Hematopoietic multipotent progenitor cell treated with erythropoietin and hydrocortisone succinate and interleukin-3 and kit ligand, for 6 days (in vitro differentiated cells): ENCODE measurements around the gene SIPA1L3.

ENCODE experiments used
- DNase-seq: peaks from one replicate; pipeline ENCODE4 v3.0.0-alpha.2; 2015

The SIPA1L3 gene

DNA sequence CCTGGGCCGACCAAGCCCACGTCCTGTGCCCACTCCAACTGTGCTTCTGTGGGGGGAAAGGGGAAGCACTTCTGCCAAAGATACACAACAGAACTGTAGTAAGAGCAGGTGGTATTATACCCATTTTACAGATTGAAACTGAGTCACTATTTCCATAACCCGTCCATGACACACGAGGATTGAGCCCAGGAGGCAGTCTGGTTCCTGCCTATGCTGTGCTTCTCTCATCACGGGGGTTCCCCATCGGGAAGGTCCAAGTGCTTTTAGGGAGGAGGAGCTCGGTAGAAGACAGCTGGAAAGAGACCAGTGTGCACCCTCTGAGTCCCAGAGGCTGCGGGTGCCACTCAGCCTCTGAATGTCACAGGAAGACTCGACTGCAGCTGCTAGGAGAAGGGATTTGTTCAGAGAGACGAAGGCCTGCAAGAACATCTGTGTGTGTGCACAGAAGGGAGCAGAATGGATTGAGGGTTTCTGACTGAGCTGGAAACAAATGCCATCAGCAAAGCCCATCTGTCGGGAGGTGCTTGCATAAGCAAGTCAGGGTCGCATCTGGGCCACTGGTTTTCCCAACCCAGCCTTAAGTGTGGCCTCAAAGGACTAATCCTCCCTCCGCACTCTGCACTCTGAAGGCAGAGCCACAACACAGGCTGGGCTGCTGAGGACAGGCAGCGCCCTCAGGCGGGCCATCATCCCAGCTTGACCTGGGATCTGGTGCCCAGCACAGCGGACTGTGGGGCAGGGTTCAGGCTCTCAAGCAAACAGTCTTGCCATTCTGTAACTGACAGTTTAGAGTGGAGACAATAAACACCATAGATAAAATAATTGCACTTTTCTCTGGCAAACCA lies 167.1 kb downstream of the SIPA1L3 start:
- DNase-seq, result no peak

GRCh38 chr19:38076337-38076736 lies 169.3 kb downstream of the SIPA1L3 start:
- DNase-seq, result no peak

DNA sequence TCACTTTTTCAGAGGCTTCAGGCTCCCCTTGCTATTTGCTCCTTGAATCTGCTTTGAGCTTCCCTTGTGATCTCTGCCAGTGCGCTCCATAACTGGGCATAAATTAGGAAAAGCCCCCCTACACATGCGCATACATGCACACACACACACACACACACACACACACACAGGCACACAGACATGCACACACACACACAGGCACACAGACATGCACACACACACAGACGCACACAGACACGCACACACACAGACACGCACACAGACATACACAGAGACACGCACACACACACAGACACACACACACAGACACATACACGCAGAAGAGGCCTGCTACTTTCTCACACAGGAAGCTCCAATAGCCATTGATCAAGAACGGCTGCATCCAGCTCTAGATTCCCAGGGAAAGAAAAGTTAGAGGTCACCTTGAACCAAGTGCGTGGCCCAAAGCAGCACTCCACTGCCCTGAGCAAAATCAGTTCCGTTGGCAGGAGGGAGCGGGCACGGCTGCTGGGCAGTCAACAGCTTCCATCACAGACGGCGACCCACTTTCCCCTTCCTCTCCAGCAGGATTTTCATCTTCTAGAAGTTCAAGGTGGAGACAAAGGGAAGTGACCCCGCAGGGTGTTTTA lies 171.4 kb downstream of the SIPA1L3 start:
- no peak for DNase-seq

DNA sequence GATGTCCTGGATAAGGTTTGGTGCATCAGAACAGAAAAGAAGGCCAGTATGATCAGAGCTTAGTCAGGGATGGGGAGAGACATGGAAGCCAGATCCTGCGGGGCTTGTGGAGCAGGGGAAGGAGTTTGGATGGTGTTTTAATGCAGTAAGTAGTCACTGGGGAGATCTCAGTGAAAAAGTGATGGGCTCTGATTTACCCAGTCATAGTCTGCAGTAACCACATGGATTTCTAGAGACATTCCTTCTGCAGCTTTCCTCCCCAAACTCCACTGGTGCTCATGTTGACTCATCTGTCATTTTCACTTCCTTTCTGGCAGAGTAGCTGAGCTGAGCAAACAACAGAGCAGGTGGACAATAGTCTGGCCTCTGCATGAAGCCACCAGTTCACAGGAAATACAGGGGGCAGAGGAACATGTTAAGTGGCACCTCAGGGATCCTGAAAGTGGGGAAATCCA lies 172.9 kb downstream of the SIPA1L3 start:
- DNase-seq, result no peak

GRCh38 chr19:38081547-38082255 lies 174.7 kb downstream of the SIPA1L3 start:
- no peak for DNase-seq

GRCh38 chr19:38082256-38083118 lies 175.5 kb downstream of the SIPA1L3 start:
- DNase-seq, result no peak

GRCh38 chr19:38084196-38084595 lies 177.2 kb downstream of the SIPA1L3 start:
- no peak for DNase-seq

GRCh38 chr19:38089440-38089839 lies 182.4 kb downstream of the SIPA1L3 start:
- DNase-seq, result no peak

GRCh38 chr19:38093154-38093553 lies 186.1 kb downstream of the SIPA1L3 start:
- DNase-seq, result no peak

DNA sequence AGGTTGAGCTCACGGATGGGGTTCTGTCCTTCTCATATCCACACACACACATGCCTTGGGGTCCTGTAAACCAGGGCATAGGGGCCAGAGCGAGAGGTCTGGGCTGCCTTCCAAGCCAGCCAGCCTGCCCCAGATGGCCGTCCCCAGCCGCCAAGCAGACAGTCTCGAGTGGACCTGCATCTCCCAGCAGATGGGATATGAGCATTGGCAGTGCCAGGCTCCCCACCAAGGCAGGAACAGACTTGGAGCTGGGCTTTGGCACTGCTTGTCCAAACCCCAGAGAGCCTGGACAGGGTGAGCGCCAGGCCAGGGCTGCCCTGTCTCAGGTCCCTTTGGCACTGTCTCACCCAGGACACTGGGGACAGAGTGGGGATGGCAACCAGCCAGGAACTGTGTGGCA lies 186.6 kb downstream of the SIPA1L3 start:
- DNase-seq, result no peak

DNA sequence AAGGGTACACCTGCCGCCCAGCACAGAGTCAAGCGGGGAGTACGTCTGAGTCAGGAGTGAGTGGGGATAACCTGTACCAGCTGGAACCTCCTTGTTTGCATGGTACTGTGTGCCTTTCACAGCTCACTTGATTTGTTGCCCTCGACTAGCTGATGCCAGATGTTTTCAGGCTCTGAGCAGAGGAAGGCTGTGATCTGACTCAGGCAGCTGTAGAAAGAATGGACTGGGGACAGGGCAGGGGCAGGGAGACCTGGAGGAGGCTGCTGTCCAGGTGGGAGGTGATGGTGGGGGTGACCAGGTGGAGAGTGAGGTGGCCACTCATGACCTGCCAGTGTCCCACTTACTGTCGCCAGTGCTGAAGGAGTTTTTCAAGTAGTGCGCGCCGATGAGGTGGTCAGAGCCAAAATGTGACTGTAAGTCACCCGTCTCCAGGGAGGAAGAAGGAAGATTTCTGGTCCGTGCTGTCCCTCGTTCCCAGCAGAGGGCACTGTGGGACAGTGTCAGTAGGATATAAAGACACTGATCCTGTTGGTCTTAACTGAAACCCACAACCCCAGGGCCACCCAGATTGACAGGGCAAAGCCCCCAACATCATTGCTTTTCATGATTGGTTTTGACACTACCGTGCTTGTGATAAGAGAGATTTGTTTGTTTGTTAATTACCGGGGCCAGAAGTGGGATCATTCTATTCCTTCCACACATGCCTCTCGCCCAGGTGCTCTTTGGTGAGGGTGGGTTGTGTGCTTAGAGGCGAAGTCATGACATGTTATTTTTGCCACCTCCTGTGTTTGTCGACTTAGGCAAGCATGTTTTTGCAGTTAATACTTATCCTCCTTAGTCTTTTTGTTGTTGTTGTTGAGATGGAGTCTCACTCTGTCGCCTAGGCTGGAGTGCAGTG lies 188.7 kb downstream of the SIPA1L3 start:
- peak; percentile 87 for DNase-seq

DNA sequence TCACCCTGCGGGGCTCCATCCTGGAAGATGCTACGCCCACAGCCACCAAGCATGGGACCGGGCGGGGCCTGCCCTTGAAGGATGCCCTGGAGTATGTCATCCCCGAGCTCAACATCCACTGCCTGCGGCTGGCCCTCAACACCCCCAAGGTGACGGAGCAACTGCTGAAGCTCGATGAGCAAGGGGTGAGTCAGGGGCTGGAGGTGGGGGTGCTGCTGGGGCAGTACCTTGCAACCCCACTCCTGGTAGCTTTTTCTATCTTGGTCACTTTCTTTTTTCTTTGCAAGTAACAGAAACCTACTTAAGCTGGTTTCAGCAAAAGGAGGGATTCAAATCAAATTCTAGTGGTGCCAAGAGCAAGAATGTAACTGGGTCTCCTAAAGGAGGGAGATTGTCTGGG lies 193.0 kb downstream of the SIPA1L3 start:
- no peak for DNase-seq

GRCh38 chr19:38100589-38100988 lies 193.6 kb downstream of the SIPA1L3 start:
- DNase-seq, result no peak

DNA sequence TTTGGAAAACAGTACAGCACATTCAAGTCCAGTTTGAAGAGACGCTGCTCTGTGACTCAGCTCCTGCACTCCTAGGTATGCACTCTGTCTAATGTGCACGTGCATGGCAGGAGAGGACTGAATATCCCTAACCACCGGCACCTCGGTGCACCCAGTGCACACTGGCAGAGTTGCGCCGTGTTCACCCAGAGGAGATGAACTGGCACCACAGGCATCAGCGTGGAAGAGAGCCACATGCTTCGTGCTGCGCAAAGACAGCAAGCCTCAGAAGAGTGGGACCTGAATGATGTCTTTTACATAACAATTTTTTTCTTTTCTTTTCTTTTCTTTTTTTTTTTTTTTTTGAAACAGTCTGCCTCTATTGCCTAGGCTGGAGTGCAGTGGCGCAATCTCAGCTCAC lies 194.7 kb downstream of the SIPA1L3 start:
- no peak for DNase-seq

GRCh38 chr19:38105574-38105973 lies 198.6 kb downstream of the SIPA1L3 start:
- DNase-seq, result no peak

GRCh38 chr19:38107129-38107528 lies 200.1 kb downstream of the SIPA1L3 start:
- no peak for DNase-seq

- DNase-seq, result no peak
Measured at GRCh38 chr19:38111898-38112297, 204.9 kb downstream of the SIPA1L3 start.

- DNase-seq, result no peak
Measured at GRCh38 chr19:38114651-38115050, 207.6 kb downstream of the SIPA1L3 start.

- peak; percentile 41 for DNase-seq
Measured at GRCh38 chr19:38115271-38115802, 208.3 kb downstream of the SIPA1L3 start.

DNA sequence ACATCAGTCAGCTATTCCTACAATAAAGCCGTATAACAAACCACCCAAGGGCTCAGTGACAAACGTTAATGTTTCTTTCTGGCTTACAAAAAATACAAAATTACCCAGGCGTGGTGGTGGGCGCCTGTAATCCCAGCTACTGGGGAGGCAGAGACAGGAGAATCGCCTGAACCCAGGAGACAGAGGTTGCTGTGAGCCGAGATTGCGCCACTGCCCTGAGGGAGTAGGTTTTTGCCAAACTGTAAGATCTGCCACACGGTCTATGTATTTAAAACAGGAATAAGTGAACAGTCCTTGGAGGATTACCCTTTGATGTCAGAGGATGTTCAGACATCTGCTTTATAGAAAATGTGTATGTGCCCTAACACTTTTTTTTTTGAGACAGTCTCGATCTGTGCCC lies 211.2 kb downstream of the SIPA1L3 start:
- no peak for DNase-seq

GRCh38 chr19:38120471-38121025 lies 213.5 kb downstream of the SIPA1L3 start:
- DNase-seq, result peak; percentile 93
